HL-60 (cell line): Measurements from ENCODE around the gene SLC7A14.

ENCODE experiments used
- DNase-seq, 2 experiments: peaks; one replicate each; pipeline ENCODE4 v3.0.0-alpha.2; 2010 to 2020; ENCODE audit warnings: low read depth in 1 of 2, low spot score in 1 of 2
- H3K27ac ChIP-seq: fragments of 250-450 bp; sonication (Bioruptor Pico); replicated peaks from 2 replicates; pipeline ENCODE4 v1.5.1; 2020; ENCODE audit warnings: mild to moderate bottlenecking, moderate library complexity
- H3K27me3 ChIP-seq: fragments of 250-450 bp; sonication (Bioruptor Pico); 2 replicates; pipeline ENCODE4 v1.5.1; 2021; ENCODE audit warnings: mild to moderate bottlenecking, moderate library complexity; ENCODE audit not compliant: insufficient read depth, poor library complexity, severe bottlenecking
- H3K4me3 ChIP-seq: replicated peaks from 2 replicates; pipeline ENCODE4 v1.5.1; 2011; ENCODE audit warnings: mild to moderate bottlenecking, control low read depth, low read length; ENCODE audit not compliant: insufficient read depth
- GABPA ChIP-seq: IDR thresholded peaks from 2 replicates; pipeline ENCODE4 v1.6.1; 2012; ENCODE audit warnings: low read depth
- POLR2AphosphoS5 ChIP-seq: IDR thresholded peaks from 2 replicates; pipeline ENCODE4 v1.6.1; 2012; ENCODE audit warnings: low read depth
- SPI1 ChIP-seq: IDR thresholded peaks from 2 replicates; pipeline ENCODE4 v1.6.1; 2012; ENCODE audit warnings: low read depth, mild to moderate bottlenecking, borderline replicate concordance
- TF ChIP-seq, protein P1 (sequence below): IDR thresholded peaks from one replicate; pipeline ENCODE4 v1.5.1; 2011; ENCODE audit warnings: low read length, control low read depth, inconsistent platforms; ENCODE audit not compliant: insufficient read depth
- TF ChIP-seq, protein P2 (sequence below): IDR thresholded peaks from 2 replicates; pipeline ENCODE4 v1.6.1; 2012; ENCODE audit warnings: low read depth; ENCODE audit not compliant: insufficient replicate concordance

SLC7A14 gene

DNA sequence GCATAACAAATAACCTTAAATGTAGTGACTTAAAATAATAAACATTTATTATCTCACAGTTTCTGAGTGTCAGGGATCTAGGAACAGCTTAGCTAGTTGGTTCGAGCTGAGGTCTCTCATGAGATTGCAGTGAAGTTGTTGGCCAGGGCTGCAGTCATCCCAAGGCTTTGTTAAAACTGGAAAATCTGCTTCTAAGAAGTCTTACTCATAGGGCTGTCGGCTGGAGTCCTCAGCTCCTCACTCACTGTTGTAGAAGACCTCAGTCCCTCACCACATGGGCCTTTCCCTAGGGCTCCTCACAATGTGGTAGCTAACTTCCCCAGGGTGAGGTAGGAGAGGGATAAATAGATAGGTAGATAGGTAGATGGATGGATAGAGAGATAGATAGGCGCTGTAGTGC, 20.8 kb upstream of the SLC7A14 start:
- Histone ChIP-seq H3K4me3 (no peak overlapping the region), H3K27me3 (no peaks in the 10 kb centered on the region), H3K27ac (no peak overlapping the region)
- DNase-seq, result no peak
- TF ChIP-seq, protein P1, sequence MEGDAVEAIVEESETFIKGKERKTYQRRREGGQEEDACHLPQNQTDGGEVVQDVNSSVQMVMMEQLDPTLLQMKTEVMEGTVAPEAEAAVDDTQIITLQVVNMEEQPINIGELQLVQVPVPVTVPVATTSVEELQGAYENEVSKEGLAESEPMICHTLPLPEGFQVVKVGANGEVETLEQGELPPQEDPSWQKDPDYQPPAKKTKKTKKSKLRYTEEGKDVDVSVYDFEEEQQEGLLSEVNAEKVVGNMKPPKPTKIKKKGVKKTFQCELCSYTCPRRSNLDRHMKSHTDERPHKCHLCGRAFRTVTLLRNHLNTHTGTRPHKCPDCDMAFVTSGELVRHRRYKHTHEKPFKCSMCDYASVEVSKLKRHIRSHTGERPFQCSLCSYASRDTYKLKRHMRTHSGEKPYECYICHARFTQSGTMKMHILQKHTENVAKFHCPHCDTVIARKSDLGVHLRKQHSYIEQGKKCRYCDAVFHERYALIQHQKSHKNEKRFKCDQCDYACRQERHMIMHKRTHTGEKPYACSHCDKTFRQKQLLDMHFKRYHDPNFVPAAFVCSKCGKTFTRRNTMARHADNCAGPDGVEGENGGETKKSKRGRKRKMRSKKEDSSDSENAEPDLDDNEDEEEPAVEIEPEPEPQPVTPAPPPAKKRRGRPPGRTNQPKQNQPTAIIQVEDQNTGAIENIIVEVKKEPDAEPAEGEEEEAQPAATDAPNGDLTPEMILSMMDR, result no peak
- TF ChIP-seq, protein P2, sequence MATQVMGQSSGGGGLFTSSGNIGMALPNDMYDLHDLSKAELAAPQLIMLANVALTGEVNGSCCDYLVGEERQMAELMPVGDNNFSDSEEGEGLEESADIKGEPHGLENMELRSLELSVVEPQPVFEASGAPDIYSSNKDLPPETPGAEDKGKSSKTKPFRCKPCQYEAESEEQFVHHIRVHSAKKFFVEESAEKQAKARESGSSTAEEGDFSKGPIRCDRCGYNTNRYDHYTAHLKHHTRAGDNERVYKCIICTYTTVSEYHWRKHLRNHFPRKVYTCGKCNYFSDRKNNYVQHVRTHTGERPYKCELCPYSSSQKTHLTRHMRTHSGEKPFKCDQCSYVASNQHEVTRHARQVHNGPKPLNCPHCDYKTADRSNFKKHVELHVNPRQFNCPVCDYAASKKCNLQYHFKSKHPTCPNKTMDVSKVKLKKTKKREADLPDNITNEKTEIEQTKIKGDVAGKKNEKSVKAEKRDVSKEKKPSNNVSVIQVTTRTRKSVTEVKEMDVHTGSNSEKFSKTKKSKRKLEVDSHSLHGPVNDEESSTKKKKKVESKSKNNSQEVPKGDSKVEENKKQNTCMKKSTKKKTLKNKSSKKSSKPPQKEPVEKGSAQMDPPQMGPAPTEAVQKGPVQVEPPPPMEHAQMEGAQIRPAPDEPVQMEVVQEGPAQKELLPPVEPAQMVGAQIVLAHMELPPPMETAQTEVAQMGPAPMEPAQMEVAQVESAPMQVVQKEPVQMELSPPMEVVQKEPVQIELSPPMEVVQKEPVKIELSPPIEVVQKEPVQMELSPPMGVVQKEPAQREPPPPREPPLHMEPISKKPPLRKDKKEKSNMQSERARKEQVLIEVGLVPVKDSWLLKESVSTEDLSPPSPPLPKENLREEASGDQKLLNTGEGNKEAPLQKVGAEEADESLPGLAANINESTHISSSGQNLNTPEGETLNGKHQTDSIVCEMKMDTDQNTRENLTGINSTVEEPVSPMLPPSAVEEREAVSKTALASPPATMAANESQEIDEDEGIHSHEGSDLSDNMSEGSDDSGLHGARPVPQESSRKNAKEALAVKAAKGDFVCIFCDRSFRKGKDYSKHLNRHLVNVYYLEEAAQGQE, result no peak
- TF ChIP-seq POLR2AphosphoS5 (no peak), GABPA (no peak), SPI1 (no peak)

DNA sequence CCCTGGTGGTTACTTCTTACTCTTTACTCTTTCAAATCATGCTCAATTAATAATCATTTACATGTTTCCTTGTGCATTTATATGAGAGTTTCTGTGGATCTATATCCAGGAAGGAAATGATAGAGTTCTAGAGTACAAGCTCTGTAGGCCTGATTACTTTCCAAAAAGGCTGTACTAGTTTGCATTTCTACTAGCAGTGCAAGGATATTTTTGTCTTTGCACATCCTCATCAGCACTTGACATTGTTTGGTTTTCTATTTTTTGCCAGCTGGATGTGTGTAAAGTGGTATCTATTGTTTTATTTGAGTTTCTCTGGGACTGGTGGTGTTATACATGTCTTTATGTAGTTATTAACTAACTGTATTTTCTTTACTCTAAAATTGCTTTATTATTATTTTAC, 19.6 kb upstream of the SLC7A14 start:
- no peak for DNase-seq
- Histone ChIP-seq H3K27me3 (no peaks in the 10 kb centered on the region), H3K4me3 (no peak overlapping the region), H3K27ac (no peak overlapping the region)
- no peak for TF ChIP-seq GABPA
- no peak for TF ChIP-seq POLR2AphosphoS5
- TF ChIP-seq, protein P1, result no peak
- TF ChIP-seq SPI1, result no peak
- TF ChIP-seq, protein P2, result no peak

DNA sequence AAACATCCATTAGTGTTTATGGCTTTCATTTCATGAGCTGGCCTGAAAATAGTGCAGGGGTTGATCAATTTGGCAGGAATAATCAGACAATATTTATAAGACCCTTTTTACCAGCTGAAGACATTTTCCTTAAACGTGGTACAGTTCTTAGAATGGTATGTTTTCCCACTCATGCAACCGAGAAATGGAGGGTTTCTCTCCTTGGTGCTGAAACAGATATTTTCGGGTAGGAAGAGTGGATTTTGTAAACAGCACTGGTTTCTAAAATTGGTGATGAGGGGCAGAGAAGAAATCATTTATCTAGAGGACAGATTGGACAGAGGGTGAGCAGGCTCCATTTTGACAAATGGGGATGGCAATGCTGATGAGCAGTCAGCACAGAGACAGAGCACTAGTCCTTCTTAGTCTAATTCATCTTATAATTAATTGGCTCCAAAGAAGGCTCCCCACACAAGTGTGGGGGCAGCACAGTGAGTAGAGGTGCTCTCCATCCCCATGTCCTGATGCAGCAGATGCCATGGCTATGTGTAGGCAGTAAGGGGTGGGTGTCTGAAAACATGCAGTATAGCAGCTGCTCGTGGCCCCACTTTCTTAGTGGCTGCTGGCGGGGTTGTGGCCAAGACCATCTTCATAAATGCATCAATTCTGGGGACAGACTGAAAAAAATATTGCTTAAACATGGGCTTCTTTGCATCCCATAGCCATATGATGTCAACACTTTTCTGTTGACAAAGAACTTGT, 18.1 kb upstream of the SLC7A14 start:
- Histone ChIP-seq H3K27ac (no peak overlapping the region), H3K27me3 (no peaks in the 10 kb centered on the region), H3K4me3 (no peak overlapping the region)
- DNase-seq, result no peak
- TF ChIP-seq, protein P1, result no peak
- TF ChIP-seq, protein P2, result peak; percentile 89
